NT2/D1 (cell line): Measurements from ENCODE around the gene FNBP1L.

Source experiments
- SUZ12 ChIP-seq: IDR thresholded peaks from 2 replicates; pipeline ENCODE4 v1.6.1; 2011; ENCODE audit not compliant: insufficient read length, insufficient read depth; ENCODE audit errors: extremely low read depth
- ZNF274 ChIP-seq: IDR thresholded peaks from 2 replicates; pipeline ENCODE4 v1.6.1; 2011; ENCODE audit warnings: mild to moderate bottlenecking, low read depth, low read length

GRCh38 chr1:93475681-93476080 lies 27.8 kb downstream of the FNBP1L start:
- TF ChIP-seq ZNF274 = no peak
- no peak for TF ChIP-seq SUZ12
